Upper lobe of right lung (tissue), 1 donor: ENCODE data around the gene CRYZL1. TPM values are rescaled to one million over a fixed set of nuclear protein-coding genes. Genes with fewer than 3 reads are reported as not detected.
"Not testable (repeated sequence)": the region's sequence is repeated elsewhere in the genome, so short reads cannot be mapped to it uniquely, and the experiment has no call there.

ENCODE experiments used
- ATAC-seq: fragments of 200-7000 bp; cut with Tn5 transposase; one replicate; pipeline ENCODE4 v1.9.1; 2020; ENCODE audit warnings: mild to moderate bottlenecking, moderate library complexity
- DNase-seq: peaks from one replicate; pipeline ENCODE4 v3.0.0-alpha.2; 2020
- H3K27ac ChIP-seq: fragments of 200-600 bp; one replicate; pipeline ENCODE4 v1.8.0; 2022
- H3K27me3 ChIP-seq: fragments of 200-600 bp; one replicate; pipeline ENCODE4 v1.8.0; 2022; ENCODE audit warnings: mild to moderate bottlenecking
- H3K36me3 ChIP-seq: fragments of 200-600 bp; one replicate; pipeline ENCODE4 v1.8.0; 2022
- H3K4me1 ChIP-seq: fragments of 200-600 bp; one replicate; pipeline ENCODE4 v1.8.0; 2022
- H3K4me3 ChIP-seq: fragments of 200-600 bp; one replicate; pipeline ENCODE4 v1.8.0; 2022; ENCODE audit warnings: mild to moderate bottlenecking
- H3K9me3 ChIP-seq: fragments of 200-600 bp; one replicate; pipeline ENCODE4 v1.8.0; 2022
- CTCF ChIP-seq: fragments of 200-600 bp; IDR thresholded peaks from one replicate; pipeline ENCODE4 v1.8.0; 2022; ENCODE audit warnings: antibody characterized with exemption
- intact Hi-C: fragments of 100-400 bp; cut with DNase I; formaldehyde crosslinking; loops from one replicate; pipeline ENCODE4 v1.11.0; 2022
- total RNA-seq: library from RNA; stranded (reverse); fragmentation: NEBNext Ultra II Directional; extraction: Animal tissue kit (Norgen Biotek cat#: 25700); gene quantifications from one replicate; pipeline ENCODE4 v1.2.1, GENCODE V29; 2021
- donor health status: DM: no; HTN: yes; CAD: no; lungs with severe emphysema.

Gene CRYZL1
- total RNA-seq, 1 donor from 2014 or later, result 38.0 TPM

DNA sequence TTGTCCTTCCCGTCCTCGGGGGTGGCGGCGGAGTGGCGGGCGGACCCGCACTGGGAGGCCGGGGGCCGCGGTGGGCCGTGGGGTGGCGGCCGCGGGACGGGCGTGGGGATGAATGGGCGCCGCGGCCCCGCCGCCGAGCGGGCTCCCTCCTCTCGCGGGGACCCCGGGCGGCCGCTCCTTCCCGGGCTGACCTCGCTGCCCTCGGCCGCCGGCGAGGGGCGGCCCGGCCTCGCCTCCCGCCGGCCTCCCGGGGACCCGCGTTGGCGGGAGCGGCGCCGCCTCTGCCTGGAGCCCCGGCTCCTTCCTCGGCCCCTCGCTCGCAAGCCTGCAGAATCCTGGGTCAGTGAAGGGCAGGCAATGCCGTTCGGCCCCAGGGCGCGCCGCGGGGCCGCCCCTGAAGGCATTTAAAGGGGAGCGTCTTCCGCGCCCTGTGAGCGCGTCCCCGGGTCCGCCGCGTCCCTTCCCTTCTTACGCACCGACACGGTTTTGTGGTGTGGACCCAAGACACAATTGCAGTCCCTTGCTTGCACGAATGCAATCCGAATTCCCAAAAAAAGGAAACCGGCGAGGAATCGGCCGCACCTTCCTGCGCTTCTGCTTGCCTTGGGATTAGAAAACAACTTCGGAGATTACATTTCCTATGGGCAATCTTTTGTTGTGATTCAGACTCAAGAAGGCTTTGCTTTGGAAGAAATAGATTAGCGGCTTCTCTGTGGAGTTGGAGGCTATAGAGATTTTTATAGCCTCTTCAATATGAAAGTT lies 1.5 kb upstream of the CRYZL1 start:
- Histone ChIP-seq H3K9me3 (no peaks in the 10 kb centered on the region), H3K4me1 (peaks cover 25% of the 10 kb centered on the region), H3K27ac (peak overlapping the region; percentile 87), H3K4me3 (peak overlapping the region; percentile 65), H3K27me3 (no peaks in the 10 kb centered on the region), H3K36me3 (no peaks in the 10 kb centered on the region)
- TF ChIP-seq CTCF, result no peak
- ATAC-seq, result no peak
- DNase-seq, result peak; percentile 75
- intact Hi-C loops, result no loop called here

- Histone ChIP-seq H3K36me3 (no peaks in the 10 kb centered on the region), H3K27ac (peak within 1 kb of the TSS; percentile 87), H3K9me3 (no peaks in the 10 kb centered on the region), H3K4me3 (peak within 1 kb of the TSS; percentile 65), H3K27me3 (no peaks in the 10 kb centered on the region), H3K4me1 (peaks cover 25% of the 10 kb centered on the region)
- intact Hi-C loops, result no loop called here
- peak; percentile 100 for DNase-seq
- TF ChIP-seq CTCF, result no peak
- ATAC-seq, result peak; percentile 92
Measured at GRCh38 chr21:33642027-33642895, 720 bp upstream of the CRYZL1 start, which contains the start of gene ITSN1. Gene ITSN1, plus strand, starts transcription at chr21:33642501. Its CDS starts 76,328 bp downstream, at chr21:33718829.

GRCh38 chr21:33640697-33641351 lies 717 bp downstream of the CRYZL1 start:
- H3K27me3 ChIP-seq, result no peaks in the 10 kb centered on the region
- no peak for ATAC-seq
- no peak for TF ChIP-seq CTCF
- H3K27ac ChIP-seq, result peak overlapping the region; percentile 87
- H3K9me3 ChIP-seq, result no peaks in the 10 kb centered on the region
- intact Hi-C loops, result no loop called here
- H3K36me3 ChIP-seq, result no peaks in the 10 kb centered on the region
- peaks cover 25% of the 10 kb centered on the region for H3K4me1 ChIP-seq
- peak overlapping the region; percentile 65 for H3K4me3 ChIP-seq
- no peak for DNase-seq

- DNase-seq (no peak), ATAC-seq (no peak)
- Histone ChIP-seq H3K36me3 (peaks cover 16% of the 10 kb centered on the region), H3K27ac (no peak overlapping the region), H3K27me3 (no peaks in the 10 kb centered on the region), H3K4me3 (no peak overlapping the region), H3K9me3 (no peaks in the 10 kb centered on the region), H3K4me1 (no peaks in the 10 kb centered on the region)
- intact Hi-C loops, result no loop called here
- no peak for TF ChIP-seq CTCF
Measured at GRCh38 chr21:33634254-33634653, 7.3 kb downstream of the CRYZL1 start.

DNA sequence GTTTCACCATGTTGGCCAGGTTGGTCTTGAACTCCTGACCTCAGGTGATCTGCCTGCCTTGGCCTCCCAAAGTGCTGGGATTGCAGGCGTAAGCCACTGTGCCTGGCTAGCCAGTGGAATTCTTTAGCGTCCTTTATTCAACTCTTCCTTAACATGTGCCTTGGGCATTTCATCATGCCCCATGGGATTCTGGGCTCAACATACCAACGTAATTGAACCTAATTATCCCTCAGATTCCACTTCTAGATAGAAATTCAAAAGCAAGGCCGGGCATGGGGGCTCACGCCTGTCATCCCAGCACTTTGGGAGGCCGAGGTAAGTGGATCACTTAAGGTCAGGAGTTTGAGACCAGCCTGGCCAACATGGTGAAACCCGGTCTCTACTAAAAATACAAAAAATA lies 15.4 kb downstream of the CRYZL1 start:
- H3K27me3 ChIP-seq, DNase-seq, H3K4me1 ChIP-seq, intact Hi-C loops, H3K4me3 ChIP-seq, H3K27ac ChIP-seq, H3K9me3 ChIP-seq, ATAC-seq: not testable (repeated sequence)
- H3K36me3 ChIP-seq, result peaks cover 46% of the 10 kb centered on the region
